CD4-positive, alpha-beta memory T cell (primary cell): ENCODE measurements around the gene ZBTB48. TPM values are rescaled to one million over a fixed set of nuclear protein-coding genes. Genes with fewer than 3 reads are reported as not detected.

Experiments
- CTCF ChIA-PET: fragments of 350-600 bp; sonication (Branson Sonifier 250); formaldehyde crosslinking; loops from one replicate; lab custom pipeline; 2021; ENCODE audit warnings: inconsistent platforms; ENCODE audit not compliant: partially characterized antibody; lab: Charles Lee
- POLR2A ChIA-PET: fragments of 350-600 bp; sonication (Branson Sonifier 250); formaldehyde crosslinking; loops from one replicate; lab custom pipeline; 2021; ENCODE audit not compliant: partially characterized antibody; lab: Charles Lee
- DNase-seq, 5 donors: peaks; one replicate each; pipeline versions ENCODE4 v3.0.0 to v3.0.0-alpha.2; 2020 to 2022; ENCODE audit warnings: mixed read lengths in 1 of 5
- H3K27ac ChIP-seq: one replicate; pipeline ENCODE4 v1.7.0; 2013; ENCODE audit warnings: low read depth, low read length
- H3K27me3 ChIP-seq: 2 replicates; pipeline ENCODE4 v1.7.0; 2013; ENCODE audit warnings: mild to moderate bottlenecking, low read length, moderate library complexity; ENCODE audit not compliant: insufficient read depth
- H3K36me3 ChIP-seq: 2 replicates; pipeline ENCODE4 v1.7.0; 2013; ENCODE audit warnings: mild to moderate bottlenecking, low read length, moderate library complexity; ENCODE audit not compliant: insufficient read depth
- H3K4me1 ChIP-seq: 2 replicates; pipeline ENCODE4 v1.7.0; 2013; ENCODE audit warnings: mild to moderate bottlenecking, low read length, moderate library complexity; ENCODE audit not compliant: insufficient read depth
- H3K4me3 ChIP-seq, 2 donors: one replicate each; pipeline ENCODE4 v1.7.0; 2013; ENCODE audit warnings: low read length in 2 of 2, mild to moderate bottlenecking in 1 of 2
- H3K9me3 ChIP-seq, 2 donors: one replicate each; pipeline ENCODE4 v1.7.0; 2013; ENCODE audit warnings: low read length in 2 of 2, control low read depth in 1 of 2; ENCODE audit not compliant: control insufficient read depth in 1 of 2
- H3K27ac Mint-ChIP-seq, 7 donors: one replicate each; pipeline ENCODE4 v1.8.0; 2020 to 2021; ENCODE audit warnings: mixed read lengths in 7 of 7, mild to moderate bottlenecking in 6 of 7, inconsistent platforms in 3 of 7, moderate library complexity in 3 of 7
- H3K27me3 Mint-ChIP-seq, 2 donors: one replicate each; pipeline ENCODE4 v1.8.0; 2020 to 2021; ENCODE audit warnings: mixed read lengths in 2 of 2
- H3K36me3 Mint-ChIP-seq, 2 donors: one replicate each; pipeline ENCODE4 v1.8.0; 2020 to 2021; ENCODE audit warnings: mixed read lengths in 2 of 2, inconsistent platforms in 1 of 2, mild to moderate bottlenecking in 1 of 2
- H3K4me1 Mint-ChIP-seq, 4 donors: one replicate each; pipeline ENCODE4 v1.8.0; 2020 to 2021; ENCODE audit warnings: mixed read lengths in 4 of 4, mild to moderate bottlenecking in 1 of 4
- H3K4me3 Mint-ChIP-seq, 8 donors: one replicate each; pipeline ENCODE4 v1.8.0; 2020 to 2021; ENCODE audit warnings: mixed read lengths in 8 of 8, mild to moderate bottlenecking in 7 of 8, moderate library complexity in 6 of 8, inconsistent platforms in 3 of 8
- H3K9me3 Mint-ChIP-seq, 8 donors: one replicate each; pipeline ENCODE4 v1.8.0; 2020 to 2021; ENCODE audit warnings: mixed read lengths in 8 of 8, mild to moderate bottlenecking in 5 of 8, inconsistent platforms in 3 of 8, moderate library complexity in 1 of 8
- intact Hi-C: fragments of 100-400 bp; cut with micrococcal nuclease; formaldehyde crosslinking; loops from one replicate; pipeline ENCODE4 v1.15.1; 2023
- polyA plus RNA-seq, 2 donors: library from polyadenylated mRNA; unstranded; fragments of 300-500 nt; fragmentation: Illumina TruSeq; gene quantifications; one replicate each; pipeline ENCODE4 v1.2.3, GENCODE V29; 2021
- total RNA-seq, 2 experiments: library from RNA; stranded (reverse); gene quantifications; one replicate each; pipeline ENCODE4 v1.2.3, GENCODE V29; 2021

ZBTB48 gene
- total and polyA plus RNA-seq, 4 experiments from 2014 or later, result 18.4 to 70.7 (median 43.2) TPM

GRCh38 chr1:6638226-6638625 is 58.4 kb downstream of the ZBTB48 start:
- H3K36me3 ChIP-seq, result peaks cover 29% of the 10 kb centered on the region
- POLR2A ChIA-PET, result no interaction called here
- CTCF ChIA-PET, result interaction anchor here (1.1 kb wide), 1 partner anchor 8 kb away, joined by 5 read pairs; no protein-coding TSS in a partner anchor
- Mint-ChIP-seq H3K4me1 (no peaks in the 10 kb centered on the region), H3K27ac (peak overlapping the region in 1 of 7 donors; percentile 18), H3K4me3 (no peak overlapping the region), H3K36me3 (peaks cover 19 to 57% of the 10 kb centered on the region in 2 donors), H3K9me3 (no peaks in the 10 kb centered on the region), H3K27me3 (no peaks in the 10 kb centered on the region)
- no peak overlapping the region for H3K4me3 ChIP-seq
- H3K27me3 ChIP-seq, result no peaks in the 10 kb centered on the region
- intact Hi-C loops, result no loop called here
- H3K27ac ChIP-seq, result no peak overlapping the region
- no peaks in the 10 kb centered on the region for H3K9me3 ChIP-seq
- no peak for DNase-seq
- no peaks in the 10 kb centered on the region for H3K4me1 ChIP-seq

Other genes starting within 250 kb of the ZBTB48 start
- 1 to 10 TPM; 2.7 to 3.1 TPM for gene ACOT7, start 186.2 kb upstream of the ZBTB48 start, total RNA-seq
- 1 to 10 TPM; 6.5 to 7.4 TPM for gene ACOT7, start 186.2 kb upstream of the ZBTB48 start, polyA plus RNA-seq
- not detected for gene HES2, start 160.1 kb upstream of the ZBTB48 start, total RNA-seq
- not detected for gene HES2, start 160.1 kb upstream of the ZBTB48 start, polyA plus RNA-seq
- 10 to 100 TPM; 10.9 to 13.5 TPM for gene ESPN, start 155.2 kb upstream of the ZBTB48 start, total RNA-seq
- gene ESPN, start 155.2 kb upstream of the ZBTB48 start, polyA plus RNA-seq, result 1 to 10 TPM in 1 of 2 donors, under 1 TPM in 1; 0.48 to 1.8 TPM
- gene TNFRSF25, start 113.8 kb upstream of the ZBTB48 start, total RNA-seq, result 100 to 1,000 TPM; 392 to 415 TPM
- gene TNFRSF25, start 113.8 kb upstream of the ZBTB48 start, polyA plus RNA-seq, result 10 to 100 TPM; 28.9 to 60.7 TPM
- 10 to 100 TPM; 10.4 to 11.8 TPM for gene PLEKHG5, start 88.3 kb upstream of the ZBTB48 start, total RNA-seq
- gene PLEKHG5, start 88.3 kb upstream of the ZBTB48 start, polyA plus RNA-seq, result 1 to 10 TPM; 1.7 to 2.0 TPM
- gene NOL9, start 25.5 kb upstream of the ZBTB48 start, total RNA-seq, result 10 to 100 TPM; 59.9 to 60.9 TPM
- gene NOL9, start 25.5 kb upstream of the ZBTB48 start, polyA plus RNA-seq, result 10 to 100 TPM; 12.7 to 32.6 TPM
- not detected for gene TAS1R1, start 24.7 kb upstream of the ZBTB48 start, total RNA-seq
- not detected for gene TAS1R1, start 24.7 kb upstream of the ZBTB48 start, polyA plus RNA-seq
- 10 to 100 TPM; 80.6 to 85.2 TPM for gene KLHL21, start 22.9 kb downstream of the ZBTB48 start, total RNA-seq
- 10 to 100 TPM; 18.3 to 32.5 TPM for gene KLHL21, start 22.9 kb downstream of the ZBTB48 start, polyA plus RNA-seq
- 10 to 100 TPM; 13.1 to 14.7 TPM for gene PHF13, start 33.7 kb downstream of the ZBTB48 start, total RNA-seq
- 1 to 10 TPM; 2.1 to 6.9 TPM for gene PHF13, start 33.7 kb downstream of the ZBTB48 start, polyA plus RNA-seq
- 10 to 100 TPM; 29.5 to 34.5 TPM for gene THAP3, start 44.9 kb downstream of the ZBTB48 start, total RNA-seq
- gene THAP3, start 44.9 kb downstream of the ZBTB48 start, polyA plus RNA-seq, result 10 to 100 TPM; 13.5 to 18.7 TPM
- 10 to 100 TPM; 40.5 to 41.6 TPM for gene DNAJC11, start 121.8 kb downstream of the ZBTB48 start, total RNA-seq
- 10 to 100 TPM; 10.5 to 22.9 TPM for gene DNAJC11, start 121.8 kb downstream of the ZBTB48 start, polyA plus RNA-seq
- 10 to 100 TPM; 39.1 to 42.5 TPM for gene CAMTA1, start 205.5 kb downstream of the ZBTB48 start, total RNA-seq
- 100 to 1,000 TPM in 1 of 2 donors, 10 to 100 TPM in 1; 77.4 to 118 TPM for gene CAMTA1, start 205.5 kb downstream of the ZBTB48 start, polyA plus RNA-seq